ENCODE data around the gene RBM44. TPM values are rescaled to one million over a fixed set of nuclear protein-coding genes. Genes with fewer than 3 reads are reported as not detected.

Gene RBM44
- total RNA-seq, 4 donors from 2014 or later, result 0.38 to 2.6 (median 1.7) TPM

DNA sequence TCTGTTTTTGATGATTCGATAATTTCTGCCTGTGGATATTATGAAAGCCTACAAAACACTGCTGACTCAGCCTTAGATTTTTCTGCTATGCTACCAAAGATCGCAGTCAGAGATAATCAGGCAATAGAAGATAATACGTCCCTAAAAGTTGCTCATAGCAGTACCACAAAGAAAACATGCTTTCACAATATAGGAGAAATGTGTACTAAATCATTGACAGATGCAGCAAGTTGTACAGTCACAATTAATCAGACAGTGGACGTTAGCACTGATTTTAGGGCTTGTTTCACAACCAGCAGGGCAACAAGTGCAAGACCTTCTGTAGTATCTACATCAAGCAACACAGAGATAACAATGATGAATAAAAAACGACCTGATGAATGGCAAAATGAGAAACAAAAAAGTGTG, 19.5 kb downstream of the RBM44 start:
- TF ChIP-seq, protein P1, sequence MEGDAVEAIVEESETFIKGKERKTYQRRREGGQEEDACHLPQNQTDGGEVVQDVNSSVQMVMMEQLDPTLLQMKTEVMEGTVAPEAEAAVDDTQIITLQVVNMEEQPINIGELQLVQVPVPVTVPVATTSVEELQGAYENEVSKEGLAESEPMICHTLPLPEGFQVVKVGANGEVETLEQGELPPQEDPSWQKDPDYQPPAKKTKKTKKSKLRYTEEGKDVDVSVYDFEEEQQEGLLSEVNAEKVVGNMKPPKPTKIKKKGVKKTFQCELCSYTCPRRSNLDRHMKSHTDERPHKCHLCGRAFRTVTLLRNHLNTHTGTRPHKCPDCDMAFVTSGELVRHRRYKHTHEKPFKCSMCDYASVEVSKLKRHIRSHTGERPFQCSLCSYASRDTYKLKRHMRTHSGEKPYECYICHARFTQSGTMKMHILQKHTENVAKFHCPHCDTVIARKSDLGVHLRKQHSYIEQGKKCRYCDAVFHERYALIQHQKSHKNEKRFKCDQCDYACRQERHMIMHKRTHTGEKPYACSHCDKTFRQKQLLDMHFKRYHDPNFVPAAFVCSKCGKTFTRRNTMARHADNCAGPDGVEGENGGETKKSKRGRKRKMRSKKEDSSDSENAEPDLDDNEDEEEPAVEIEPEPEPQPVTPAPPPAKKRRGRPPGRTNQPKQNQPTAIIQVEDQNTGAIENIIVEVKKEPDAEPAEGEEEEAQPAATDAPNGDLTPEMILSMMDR (IDR thresholded peaks at IDR 0.05; ENCODE audit: low read depth), result no peak

DNA sequence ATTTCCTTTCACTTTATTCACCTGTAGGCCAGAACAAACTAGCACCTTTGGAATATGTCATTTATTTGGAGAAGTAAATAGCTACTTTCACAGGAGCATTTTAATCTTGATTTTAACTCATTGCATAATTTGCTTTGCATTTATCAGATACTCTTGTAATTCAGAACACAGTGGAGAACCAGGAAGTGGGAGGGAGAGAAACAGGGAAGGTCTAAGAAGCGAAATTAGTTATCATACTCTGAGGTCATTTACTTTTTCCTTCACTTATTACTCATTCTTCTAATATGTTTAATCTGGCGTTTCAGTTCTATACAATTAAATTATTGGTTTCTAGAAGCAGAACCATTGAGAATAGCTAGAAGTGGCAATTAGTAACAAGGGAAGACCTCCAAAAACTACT, 20.7 kb downstream of the RBM44 start:
- TF ChIP-seq, protein P1 (IDR thresholded peaks at IDR 0.05; ENCODE audit: low read depth), result no peak

DNA sequence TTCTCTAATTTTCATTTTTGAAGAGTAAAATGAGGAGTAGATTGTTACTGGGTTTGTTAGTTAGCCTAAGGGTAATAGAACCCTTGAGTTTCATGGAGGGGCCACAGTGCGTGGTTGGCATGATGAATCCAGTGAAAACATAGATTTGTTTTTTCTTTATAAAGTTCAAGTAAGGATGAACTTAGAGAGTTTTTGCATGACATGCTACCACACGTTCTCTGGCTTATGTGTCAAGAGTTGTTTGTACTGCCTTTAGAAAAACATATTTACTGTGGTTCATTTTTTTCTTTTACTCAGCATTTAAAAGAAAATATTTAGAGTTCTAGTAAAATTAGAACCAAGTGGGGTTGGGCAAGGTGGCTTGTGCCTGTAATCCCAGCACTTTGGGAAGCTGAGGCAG, 21.8 kb downstream of the RBM44 start:
- TF ChIP-seq, protein P1 (IDR thresholded peaks at IDR 0.05; ENCODE audit: low read depth), result no peak

DNA sequence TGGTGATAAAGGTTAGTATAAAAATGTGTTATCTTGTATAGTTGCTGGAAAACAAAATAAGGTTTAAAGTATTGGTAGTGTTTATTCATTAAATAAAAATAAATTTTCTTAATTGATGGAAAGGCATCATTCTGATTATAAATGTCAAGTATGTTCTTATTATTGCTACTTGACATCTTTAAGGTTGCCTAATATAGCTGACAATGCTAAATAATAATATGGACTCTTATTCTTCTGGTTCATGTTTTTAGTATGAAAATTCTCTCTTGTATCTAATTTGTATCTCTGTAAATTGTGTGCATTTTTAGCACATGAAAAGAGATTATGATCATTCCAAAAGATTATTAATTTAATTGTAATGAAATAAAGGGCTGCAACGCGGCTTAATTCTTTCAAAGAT, 25.0 kb downstream of the RBM44 start:
- TF ChIP-seq, protein P1 (IDR thresholded peaks at IDR 0.05; ENCODE audit: low read depth), result no peak

DNA sequence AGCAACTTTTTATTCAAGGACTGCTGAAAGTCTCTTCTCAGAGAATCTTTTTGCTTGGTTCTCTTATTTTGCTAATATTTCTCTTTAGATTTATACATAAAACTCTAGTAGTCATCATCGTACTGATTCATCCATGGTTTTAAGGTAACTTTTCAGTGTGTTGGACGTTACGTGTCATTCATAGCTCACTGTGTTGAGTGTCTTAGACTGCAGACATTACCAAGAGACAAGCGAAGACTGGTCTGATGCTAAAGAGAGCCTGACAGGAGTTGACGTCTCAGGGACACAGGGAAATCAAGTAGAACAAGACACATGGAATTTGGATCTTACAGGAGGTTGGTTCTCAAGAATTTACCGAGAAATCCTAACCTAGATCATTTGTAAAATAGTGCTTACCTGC, 25.5 kb downstream of the RBM44 start:
- TF ChIP-seq, protein P1 (IDR thresholded peaks at IDR 0.05; ENCODE audit: low read depth), result no peak

DNA sequence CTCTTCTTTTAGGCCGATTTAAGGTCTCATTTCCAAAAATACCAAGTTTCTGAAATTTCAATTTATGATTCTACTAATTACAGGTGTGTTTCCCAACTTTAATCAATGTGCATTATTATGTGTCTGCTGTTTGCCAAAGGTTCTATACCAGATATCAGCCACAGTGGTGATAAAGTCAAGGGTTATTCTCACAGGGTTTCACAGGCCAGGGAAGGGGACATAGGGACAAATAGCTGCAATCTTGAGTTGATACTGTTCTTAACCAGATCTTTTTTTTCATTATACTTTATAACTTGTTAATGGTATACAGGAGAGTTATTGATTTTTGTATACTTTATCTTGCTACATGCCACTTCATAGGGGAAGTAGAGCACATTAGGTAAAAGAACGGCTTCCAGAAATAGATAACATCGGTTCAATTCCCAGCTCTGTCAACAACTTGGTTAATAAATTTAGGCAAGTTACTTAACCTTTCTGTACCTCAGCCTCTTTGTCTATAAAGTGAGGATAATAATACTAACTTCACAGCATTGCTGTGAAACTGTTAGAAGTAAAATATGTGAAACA, 28.9 kb downstream of the RBM44 start:
- TF ChIP-seq, protein P1 (IDR thresholded peaks at IDR 0.05; ENCODE audit: low read depth), result no peak

DNA sequence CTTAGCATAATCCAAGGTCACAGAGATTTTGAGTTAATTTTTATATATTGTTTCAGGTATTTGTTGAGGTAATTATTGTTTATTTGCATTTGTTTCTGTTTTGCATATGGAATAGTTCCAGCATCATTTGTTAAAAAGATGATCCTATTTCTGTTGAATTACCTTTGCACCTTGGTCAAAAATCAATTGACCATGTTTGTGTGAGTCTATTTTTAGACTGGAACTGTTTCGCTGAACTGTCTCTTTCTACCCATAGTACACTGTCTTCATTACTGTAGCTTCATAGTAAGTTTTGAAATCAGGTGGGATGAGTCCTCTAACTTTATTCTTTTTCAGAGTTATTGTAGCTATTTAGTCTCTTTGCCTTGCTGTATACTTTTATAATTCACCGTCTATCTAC, 31.9 kb downstream of the RBM44 start:
- TF ChIP-seq, protein P1 (IDR thresholded peaks at IDR 0.05; ENCODE audit: low read depth), result no peak
